Stimulated activated CD8-positive, alpha-beta memory T cell treated with anti-CD3 and anti-CD28 coated beads, Interleukin-15, amount 100 ng/mL, for 24 hours (primary cell): ENCODE measurements around the gene SIAH1.
A peak's percentile ranks its signal among the peaks of the same experiment; 100 is the strongest.
"Not testable (repeated sequence)": the region's sequence is repeated elsewhere in the genome, so short reads cannot be mapped to it uniquely, and the experiment has no call there.

Experiments used
- DNase-seq: peaks from one replicate; pipeline ENCODE4 v3.0.0-alpha.2; 2020; ENCODE audit warnings: low read depth

Gene SIAH1, protein sequence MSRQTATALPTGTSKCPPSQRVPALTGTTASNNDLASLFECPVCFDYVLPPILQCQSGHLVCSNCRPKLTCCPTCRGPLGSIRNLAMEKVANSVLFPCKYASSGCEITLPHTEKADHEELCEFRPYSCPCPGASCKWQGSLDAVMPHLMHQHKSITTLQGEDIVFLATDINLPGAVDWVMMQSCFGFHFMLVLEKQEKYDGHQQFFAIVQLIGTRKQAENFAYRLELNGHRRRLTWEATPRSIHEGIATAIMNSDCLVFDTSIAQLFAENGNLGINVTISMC

DNA sequence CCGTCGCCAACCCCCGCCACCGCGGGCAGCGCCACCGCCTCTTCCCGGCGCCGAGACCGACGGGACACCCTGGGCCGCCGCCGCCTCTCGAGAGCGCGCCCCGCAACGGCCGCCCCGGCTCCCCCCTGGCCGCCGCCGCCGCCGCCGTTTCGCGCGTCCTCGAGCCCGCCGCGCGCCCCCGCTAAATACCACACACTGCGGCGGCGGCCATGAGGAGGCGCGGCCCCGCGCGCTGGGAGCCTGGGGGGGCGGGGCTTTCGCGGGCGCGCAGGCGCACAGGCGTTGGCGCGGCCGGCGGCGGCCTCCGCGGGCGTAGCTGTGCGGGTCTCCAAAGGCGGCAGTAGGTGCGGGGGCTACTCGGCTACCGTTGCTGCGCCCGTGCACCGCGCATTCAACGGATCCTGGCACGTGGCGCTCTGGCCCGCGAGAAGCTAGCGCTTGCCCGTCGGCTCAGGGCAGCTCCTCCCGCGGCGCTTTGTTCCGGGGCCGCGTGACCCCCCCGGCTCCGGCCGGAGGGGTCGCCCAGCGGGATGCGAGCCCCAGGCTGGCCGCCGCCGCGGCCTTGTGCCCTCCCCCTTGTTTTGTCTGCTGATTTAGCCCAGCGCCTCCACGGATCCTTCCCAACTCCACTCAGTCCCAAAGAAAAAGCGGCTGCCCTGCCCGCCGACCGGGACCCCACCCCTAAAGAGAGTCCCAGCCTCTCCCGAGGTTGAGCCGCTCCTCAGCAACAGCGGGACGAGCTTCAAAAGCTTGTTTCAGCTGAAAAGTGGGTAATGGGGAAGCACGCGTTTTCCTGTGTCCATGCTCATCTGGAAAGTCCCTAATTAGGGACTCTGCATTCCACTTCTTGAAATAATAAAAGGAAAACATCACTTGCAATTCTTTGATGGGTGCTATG, at the start of gene SIAH1:
Gene SIAH1, minus strand, starts transcription at position 161 of the 898 bp plus-strand sequence. CDS start 22,985 bp downstream, outside the sequence.
- peak; percentile 85 for DNase-seq

DNA sequence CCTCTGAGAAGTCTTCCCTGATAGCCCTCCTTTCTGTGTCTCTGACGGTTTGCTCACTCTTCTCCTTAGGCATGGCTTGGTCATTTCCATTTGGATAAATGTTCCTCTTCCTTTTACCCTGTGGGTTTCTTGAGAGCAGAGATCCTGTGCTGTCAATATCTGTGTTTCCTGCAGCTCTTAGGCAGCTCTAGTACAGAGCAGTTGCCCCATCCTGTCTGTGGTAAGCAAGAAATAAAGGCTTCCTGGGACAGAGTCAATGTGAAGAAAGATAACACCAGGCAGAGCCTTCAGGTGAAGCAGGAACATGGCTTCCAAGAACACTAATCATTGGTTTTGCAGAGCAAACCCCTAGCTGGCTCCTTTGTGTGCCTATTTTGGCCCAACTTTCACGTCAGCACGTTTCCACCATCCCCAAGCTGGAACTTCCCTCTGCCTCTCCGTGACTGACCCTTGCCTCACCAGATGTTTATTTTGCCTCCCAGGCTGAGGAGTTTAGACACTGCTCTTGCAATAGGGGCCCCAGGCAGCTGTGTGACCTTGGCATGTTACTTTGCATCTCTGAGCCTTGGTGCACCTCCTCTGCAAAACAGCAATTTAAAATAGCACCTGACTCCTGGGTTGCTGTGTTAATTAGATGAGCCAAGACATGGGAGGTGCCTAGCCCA, 49.6 kb upstream of the SIAH1 start:
- DNase-seq: no peak

DNA sequence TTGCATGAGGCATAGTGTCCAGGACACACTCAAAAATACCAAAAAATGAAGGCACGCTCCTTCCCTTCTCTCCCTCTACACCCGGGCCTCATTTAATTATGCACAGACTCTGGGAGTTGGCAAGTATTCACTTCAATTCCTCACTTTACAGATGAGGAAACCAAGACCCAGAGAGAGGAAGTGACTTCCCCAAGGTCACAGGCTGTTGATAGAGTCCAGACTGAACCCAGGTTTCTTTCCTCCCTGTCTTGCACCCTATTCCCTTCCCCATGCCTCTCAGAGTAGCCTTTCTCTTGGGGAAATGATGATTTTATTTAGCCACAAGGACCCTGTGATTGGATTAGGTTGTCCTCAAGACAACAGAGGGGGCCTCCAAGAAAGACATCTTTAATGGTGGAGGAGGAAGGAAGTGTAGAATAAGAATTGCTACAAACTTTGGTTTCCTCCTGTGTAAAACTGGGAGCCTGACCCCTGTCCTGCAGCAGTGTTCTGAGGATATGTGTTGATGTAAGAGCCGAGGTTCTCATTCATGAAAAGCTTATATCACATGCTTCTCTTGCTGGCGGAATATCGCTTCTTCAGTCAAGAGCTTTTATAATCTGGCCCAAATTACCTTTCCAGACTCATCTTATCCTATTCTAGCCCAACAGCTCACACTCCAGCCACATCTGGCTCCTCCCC, 48.8 kb upstream of the SIAH1 start:
- DNase-seq: no peak

DNA sequence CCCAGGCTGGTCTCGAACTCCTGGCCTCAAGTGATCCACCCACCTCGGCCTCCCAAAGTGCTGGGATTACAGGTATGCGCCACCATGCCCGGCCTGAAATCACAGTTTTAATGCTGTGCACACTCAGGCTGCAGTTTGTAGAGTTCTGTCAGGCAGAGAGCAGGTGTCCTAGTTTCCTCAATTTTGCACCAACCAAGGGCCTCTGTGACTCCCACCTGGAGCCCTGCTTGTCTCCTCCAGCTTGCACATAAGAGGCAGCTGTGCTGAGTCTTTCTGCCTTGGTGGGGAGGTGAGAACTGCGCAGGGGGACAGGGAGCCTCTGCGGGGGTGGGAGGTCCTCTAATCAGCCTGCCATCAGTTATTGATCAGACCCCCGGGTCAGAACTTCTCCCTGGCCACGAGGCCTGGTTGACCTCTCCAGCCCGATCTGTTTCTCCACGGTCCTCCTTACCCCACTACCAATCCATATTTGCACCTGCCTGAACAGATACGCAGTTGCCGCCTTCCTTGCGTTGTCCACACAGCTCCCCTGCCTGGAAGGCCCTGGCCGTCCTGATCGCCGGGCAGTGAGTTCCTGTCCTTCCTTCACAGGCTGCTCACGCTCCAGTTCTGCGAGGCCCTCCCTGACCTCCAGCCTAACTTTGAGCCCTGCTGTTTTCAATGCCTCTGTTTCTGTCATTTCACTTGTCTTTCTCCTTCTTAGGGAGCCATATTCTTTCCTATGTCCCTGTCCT, 48.1 kb upstream of the SIAH1 start:
- DNase-seq: no peak

DNA sequence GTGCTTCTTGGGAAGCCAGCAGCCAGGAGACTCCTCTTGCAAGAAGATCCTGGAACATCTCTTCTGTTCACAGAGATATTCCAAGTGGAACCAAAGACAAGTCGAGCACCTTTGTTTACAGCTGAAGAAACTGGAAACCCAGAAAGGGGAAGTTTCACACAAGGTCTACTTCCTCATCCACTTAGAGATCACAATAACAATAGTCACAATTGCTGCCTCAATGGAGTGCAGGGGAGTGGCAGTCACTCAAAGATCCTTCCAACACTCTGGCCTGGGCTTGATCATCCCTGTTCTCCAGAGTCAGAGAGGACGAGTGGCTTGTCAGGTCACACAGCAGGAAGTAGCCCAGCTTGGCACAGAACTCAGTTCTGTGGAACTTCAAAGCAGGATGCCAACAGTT, 46.9 kb upstream of the SIAH1 start:
- no peak for DNase-seq

DNA sequence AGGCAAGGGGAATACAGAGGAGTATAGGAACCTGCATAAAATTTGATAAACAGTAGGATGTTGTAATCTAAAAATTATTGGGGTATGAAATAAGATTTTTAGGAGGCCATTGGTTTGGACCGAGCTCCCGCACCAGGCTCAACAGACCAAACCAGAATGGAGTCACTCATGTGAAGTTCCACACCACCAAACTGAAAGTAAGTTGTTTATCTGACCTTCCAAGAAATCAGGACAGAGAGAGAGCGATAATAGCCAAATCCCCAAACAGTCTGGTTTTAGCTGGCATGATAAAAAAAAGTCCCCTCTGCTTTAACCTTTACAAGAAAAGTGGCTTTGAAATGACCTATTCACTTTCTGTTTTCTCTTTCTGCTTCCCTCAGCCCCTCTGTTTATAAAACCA, 45.7 kb upstream of the SIAH1 start:
- no peak for DNase-seq

DNA sequence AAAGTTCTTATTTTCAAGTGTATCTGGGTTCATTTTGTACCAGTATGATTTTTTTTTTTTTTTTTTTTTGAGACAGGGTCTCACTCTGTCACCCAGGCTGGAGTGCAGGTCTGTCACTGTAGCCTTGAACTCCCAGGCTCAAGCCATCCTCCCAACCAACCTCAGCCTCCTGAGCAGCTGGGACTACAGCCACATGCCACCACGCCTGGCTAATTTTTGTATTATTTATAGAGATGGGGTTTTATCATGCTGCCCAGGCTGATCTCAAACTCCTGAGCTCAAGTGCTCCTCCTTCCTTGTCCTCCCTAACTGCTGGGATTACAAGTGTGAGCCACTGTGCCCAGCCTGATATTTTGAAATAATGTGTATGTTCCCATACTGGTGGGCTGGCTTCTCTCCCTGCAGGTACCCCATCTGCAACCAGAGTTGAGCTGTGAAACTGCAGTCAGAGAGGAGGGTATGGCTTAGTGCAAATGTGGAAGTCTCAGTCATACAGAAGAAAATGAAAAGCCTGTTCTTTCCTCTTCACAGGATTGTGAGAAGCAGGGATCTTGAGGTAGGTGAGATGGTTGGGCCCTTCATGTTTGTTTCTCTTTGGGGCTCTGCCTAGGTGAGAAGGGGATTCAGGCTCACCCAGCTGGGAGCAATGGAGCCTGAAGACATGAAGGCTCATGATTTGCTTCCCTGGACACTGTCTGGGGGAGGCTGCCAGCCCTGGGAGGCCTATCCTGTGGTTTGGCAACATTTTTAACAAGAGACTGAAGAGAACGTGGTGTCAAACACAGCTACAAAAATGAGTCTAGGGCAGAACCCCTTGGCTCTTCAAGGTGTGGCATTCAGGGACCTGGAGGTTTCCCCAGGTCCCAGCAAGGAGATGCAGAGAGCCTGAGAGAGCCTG, 41.3 kb upstream of the SIAH1 start:
- no peak for DNase-seq

DNA sequence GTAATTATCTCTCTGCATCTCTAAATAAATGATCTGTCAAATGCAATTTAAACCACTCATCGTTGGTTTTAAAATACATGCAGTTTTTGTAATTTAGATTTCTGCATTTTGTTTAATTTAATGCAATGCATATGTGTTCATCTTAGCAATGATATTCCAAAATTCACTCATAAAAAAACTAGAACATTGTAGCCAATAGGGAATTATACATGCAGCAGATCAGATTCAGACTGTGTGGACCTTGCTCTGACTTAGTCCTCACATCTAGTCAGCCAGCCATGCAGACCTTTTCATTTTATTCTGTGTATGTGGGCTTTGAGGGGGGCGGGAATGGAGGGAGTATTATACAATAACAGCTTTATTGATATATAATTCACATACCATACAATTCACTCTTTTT, 37.3 kb upstream of the SIAH1 start:
- DNase-seq: no peak

DNA sequence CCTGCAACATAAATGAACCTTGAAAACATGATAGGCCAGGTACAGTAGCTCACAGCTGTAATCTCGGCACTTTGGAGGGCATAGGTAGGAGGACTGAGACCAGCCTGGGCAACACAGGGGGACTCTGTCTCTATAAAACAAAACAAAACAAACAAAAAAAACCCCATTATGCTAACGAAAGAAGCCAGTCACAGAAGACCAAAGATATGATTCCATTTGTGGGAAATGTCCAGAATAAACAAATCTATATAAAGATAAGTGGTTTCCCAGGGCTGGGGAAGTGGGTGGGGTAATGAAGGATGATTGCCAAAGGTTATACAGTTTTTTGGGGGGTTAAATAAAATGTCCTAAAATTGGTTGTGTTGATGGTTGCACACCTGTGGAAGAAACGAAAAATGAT, 36.5 kb upstream of the SIAH1 start:
- DNase-seq: no peak

DNA sequence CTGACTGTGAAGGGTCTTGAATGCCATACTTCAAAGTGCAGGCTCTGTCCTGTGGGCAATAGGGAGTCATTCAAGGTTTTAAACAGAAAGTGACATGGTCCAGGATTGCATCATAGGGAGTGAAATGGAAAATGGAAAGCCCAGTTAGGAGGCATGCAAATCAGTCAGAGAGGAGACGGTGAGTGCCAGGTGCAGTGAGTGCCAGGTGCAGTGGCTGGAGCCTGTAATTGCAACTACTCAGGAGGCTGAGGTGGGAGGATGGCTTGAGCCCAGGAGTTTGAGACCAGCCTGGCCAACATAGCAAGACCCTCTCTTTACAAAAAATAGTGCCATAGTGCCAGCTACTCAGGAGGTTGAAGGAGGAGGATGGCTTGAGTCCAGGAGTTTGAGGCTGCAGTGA, 35.2 kb upstream of the SIAH1 start:
- no peak for DNase-seq

DNA sequence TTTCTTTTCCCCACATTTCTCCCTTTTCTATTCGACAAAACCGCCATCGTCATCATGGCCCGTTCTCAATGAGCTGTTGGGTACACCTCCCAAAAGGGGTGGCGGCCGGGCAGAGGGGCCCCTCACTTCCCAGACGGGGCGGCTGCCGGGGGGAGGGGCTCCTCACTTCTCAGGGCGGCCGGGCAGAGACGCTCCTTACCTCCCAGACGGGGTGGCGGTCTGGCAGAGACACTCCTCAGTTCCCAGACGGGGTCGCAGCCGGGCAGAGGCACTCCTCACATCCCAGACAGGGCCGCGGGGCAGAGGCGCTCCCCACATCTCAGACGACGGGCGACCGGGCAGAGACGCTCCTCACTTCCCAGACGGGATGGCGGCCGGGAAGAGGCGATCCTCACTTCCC, 31.4 kb upstream of the SIAH1 start:
- not testable (repeated sequence) for DNase-seq

DNA sequence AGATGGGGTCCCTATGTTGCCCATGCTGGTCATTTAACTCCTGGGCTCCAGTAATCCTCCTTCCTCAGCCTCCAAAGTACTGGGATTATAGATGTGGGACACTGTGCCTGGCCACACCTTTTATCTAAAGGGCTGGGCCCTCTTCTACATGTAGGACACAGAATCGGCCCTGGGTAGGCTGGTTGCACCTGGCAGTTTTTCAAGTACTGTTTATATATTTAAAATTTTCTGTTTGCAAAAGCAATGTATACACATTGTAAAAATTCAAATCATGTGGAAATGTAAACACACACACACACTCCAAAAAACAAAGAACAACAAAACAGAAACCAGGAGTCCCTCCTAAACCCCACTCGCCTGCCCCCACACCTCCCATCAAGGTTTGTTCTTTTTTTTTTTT, 28.1 kb upstream of the SIAH1 start:
- DNase-seq: no peak

DNA sequence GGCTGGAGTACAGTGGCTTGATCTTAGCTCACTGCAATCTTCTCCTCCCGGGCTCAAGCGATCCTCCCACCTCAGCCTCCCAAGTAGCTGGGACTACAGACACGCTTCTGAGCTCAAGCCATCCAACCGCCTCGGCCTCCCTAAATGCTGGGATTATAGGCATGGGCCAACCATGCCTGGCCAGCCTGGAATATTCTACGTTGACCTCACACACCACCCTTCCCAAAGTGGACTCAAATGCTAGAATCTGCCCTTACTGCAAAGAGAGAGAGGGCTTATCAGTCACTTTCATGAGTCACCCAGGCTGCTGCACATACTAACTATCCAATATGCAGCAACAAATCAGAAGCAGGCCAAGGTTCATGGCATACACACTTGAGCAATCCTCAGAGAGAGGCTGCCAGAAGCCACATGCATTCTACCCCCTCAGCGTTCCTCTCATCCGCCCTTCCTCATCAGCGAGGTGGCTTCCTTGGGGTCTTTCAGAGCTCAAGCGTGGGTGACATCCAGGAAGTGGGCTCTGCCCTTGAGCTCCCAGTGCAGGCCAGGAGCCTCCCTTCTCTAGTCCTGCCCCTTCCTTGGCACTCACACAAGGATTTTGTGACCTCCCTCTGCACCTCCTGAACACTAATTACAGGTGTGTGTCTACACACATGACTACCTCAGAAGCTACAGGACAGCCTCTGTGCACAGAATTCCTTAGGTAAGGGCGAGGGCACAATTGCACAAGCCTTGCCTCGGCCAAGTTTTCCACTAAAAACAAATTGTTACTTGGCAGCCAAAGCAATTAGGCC, 24.8 kb upstream of the SIAH1 start:
- DNase-seq: no peak

DNA sequence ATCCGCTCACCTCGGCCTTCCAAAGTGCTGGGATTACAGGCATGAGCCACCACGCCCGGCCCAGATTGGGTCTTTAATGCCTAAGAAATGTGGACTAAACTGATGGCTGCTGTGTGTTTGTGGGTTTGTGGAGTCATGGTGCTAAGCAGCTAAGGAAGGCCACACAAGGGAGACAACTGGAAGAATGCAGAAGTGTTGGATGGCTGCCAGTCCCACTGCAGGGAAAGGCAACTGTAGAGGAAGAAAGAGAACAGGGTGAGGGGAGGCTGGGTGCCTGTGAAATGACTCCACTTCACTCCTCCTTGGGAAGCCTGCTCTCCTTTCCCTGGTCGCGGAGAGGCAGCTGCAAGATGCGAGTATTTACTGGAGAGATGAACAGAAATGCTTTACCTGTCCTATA, 23.5 kb upstream of the SIAH1 start:
- DNase-seq: no peak

DNA sequence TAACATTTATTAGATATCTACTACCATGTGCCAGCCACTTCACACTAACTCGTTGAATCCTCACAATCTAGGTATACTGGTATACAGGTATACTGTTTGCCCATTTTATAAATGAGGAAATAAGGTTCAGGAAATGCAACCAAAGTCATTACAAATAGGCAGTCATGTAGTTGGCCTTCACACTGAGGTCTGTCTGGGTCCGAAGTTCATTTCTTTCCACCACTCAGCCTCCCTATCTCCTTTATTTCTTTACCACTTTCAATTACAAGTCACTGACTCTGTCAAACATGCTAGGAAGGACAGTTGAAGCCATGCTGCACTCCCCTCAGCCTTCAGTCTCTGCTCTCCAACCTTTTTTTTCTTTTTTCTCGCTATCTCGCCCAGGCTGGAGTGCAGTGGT, 20.7 kb upstream of the SIAH1 start:
- no peak for DNase-seq

DNA sequence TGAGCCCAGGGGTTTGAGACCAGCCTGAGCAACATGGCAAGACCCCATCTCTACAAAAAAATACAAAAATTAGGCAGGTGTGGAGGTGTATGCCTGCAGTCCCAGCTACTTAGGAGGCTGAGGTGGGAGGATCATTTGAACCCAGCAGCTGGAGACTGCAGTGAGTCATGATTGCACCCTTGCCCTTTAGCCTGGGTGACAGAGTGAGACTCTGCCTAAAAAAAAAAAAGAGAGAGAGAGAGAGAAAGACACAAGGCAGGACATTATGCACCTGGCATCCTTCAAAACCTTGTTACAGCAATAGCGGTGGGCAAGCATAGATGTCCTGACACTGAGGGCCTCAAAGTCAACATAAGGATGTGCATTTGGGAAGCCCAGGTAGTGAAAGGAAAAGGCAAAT, 19.9 kb upstream of the SIAH1 start:
- no peak for DNase-seq

DNA sequence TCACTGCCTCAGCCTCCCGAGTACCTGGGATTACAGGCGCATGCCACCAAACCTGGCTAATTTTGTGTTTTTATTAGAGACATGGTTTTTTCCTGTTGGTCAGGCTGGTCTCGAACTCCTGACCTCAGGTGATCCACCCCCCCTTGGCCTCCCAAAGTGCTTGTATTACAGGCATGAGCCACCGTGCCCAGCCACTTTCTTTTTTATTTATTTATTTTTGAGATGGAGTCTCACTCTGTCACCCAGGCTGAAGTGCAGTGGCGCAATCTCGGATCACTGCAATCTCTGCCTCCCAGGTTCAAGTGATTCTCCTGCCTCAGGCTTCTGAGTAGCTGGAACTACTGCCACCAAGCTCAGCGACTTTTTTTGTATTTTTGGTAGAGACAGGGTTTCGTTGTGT, 17.3 kb upstream of the SIAH1 start:
- not testable (repeated sequence) for DNase-seq

DNA sequence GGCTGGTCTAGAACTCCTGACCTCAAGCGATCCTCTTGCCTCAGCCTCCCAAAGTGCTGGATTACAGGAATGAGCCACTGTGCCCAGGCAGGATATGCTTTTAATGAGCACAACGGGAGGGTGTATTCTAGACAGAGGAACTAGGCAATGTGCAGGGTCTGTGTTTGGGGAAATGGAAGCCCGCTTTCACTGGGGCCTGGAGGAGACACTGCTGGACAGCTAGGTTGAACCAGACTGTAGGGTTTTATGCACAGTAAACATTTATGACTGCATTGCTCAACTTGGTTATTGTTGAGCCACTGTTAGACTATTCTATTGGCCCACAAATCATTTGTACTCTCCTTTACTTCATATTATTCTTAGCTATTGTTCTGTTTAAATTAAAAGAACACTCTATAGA, 10.2 kb upstream of the SIAH1 start:
- DNase-seq: no peak

DNA sequence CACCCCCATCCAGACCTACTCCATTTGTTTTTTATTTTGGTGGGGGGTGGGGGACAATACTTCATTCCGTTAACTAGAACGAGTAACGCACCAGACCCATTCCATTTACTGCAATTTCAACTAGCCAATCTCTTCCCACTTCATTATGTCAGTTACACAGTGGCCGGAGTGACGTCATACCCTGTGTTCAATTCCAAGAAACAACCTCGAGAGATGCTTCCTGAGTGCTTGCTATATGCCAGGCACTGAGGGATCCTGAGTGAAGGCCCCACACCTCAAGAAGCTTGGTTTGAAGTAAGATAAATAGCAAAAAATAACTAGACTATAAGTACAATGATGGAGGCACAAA, 9.1 kb upstream of the SIAH1 start:
- DNase-seq: no peak
